ENCODE data around the gene ABL2.

- TF ChIP-seq CTCF (conservative IDR thresholded peaks at IDR 0.05; ENCODE audit: low read depth, low read length): no peak
- TF ChIP-seq EZH2 (IDR thresholded peaks at IDR 0.05; ENCODE audit: borderline replicate concordance, low read depth, low read length, poor library complexity, severe bottlenecking): no peak
Measured at GRCh38 chr1:179145521-179145920, 84.0 kb downstream of the ABL2 start.

Data from A673 (cell line).